H9 (cell line): ENCODE data around the gene IFI27. TPM values are rescaled to one million over a fixed set of nuclear protein-coding genes. Genes with fewer than 3 reads are reported as not detected.

Source experiments
- DNase-seq: peaks from one replicate; pipeline ENCODE4 v3.0.0-alpha.2; 2017
- H2AFZ ChIP-seq: one replicate; pipeline ENCODE4 v1.6.1; 2013; ENCODE audit warnings: mild to moderate bottlenecking, low read length, control low read depth, moderate library complexity
- H2AK5ac ChIP-seq: 2 replicates; pipeline ENCODE4 v1.6.1; 2013; ENCODE audit warnings: low read length, control low read depth, mixed read lengths; ENCODE audit not compliant: insufficient read length
- H2BK120ac ChIP-seq: one replicate; pipeline ENCODE4 v1.6.1; 2013; ENCODE audit warnings: low read depth, mild to moderate bottlenecking, low read length, control low read depth, inconsistent platforms; ENCODE audit not compliant: poor library complexity, severe bottlenecking
- H2BK12ac ChIP-seq: 2 replicates; pipeline ENCODE4 v1.6.1; 2013; ENCODE audit warnings: low read length, control low read depth, mixed read lengths, low read depth; ENCODE audit not compliant: insufficient read length
- H2BK15ac ChIP-seq: 2 replicates; pipeline ENCODE4 v1.6.1; 2013; ENCODE audit warnings: low read depth, low read length, control low read depth
- H2BK20ac ChIP-seq: one replicate; pipeline ENCODE4 v1.6.1; 2013; ENCODE audit warnings: low read depth, mild to moderate bottlenecking, low read length, control low read depth, inconsistent platforms; ENCODE audit not compliant: poor library complexity, severe bottlenecking
- H2BK5ac ChIP-seq: 2 replicates; pipeline ENCODE4 v1.6.1; 2013; ENCODE audit warnings: low read length, control low read depth, mixed read lengths; ENCODE audit not compliant: insufficient read length
- H3K14ac ChIP-seq: 2 replicates; pipeline ENCODE4 v1.6.1; 2013; ENCODE audit warnings: low read length, control low read depth; ENCODE audit not compliant: insufficient read depth
- H3K18ac ChIP-seq: 2 replicates; pipeline ENCODE4 v1.6.1; 2013; ENCODE audit warnings: low read depth, mild to moderate bottlenecking, mixed read lengths, low read length, control low read depth; ENCODE audit not compliant: insufficient read length
- H3K23ac ChIP-seq: 2 replicates; pipeline ENCODE4 v1.6.1; 2013; ENCODE audit warnings: low read length, control low read depth, mixed read lengths, low read depth; ENCODE audit not compliant: insufficient read length
- H3K23me2 ChIP-seq: 2 replicates; pipeline ENCODE4 v1.6.1; 2013; ENCODE audit warnings: low read depth, mild to moderate bottlenecking, mixed read lengths, low read length, control low read depth; ENCODE audit not compliant: insufficient read length, poor library complexity, severe bottlenecking
- H3K27ac ChIP-seq: 2 replicates; pipeline ENCODE4 v1.5.1; 2013; ENCODE audit warnings: low read length, control low read depth, mixed read lengths, low read depth; ENCODE audit not compliant: insufficient read length
- H3K27me3 ChIP-seq: 2 replicates; pipeline ENCODE4 v1.6.1; 2013; ENCODE audit warnings: low read length, control low read depth, inconsistent platforms; ENCODE audit not compliant: insufficient read depth
- H3K4ac ChIP-seq: 2 replicates; pipeline ENCODE4 v1.6.1; 2013; ENCODE audit warnings: low read depth, mild to moderate bottlenecking, control low read depth, inconsistent platforms, low read length, moderate library complexity
- H3K4me1 ChIP-seq: 2 replicates; pipeline ENCODE4 v1.6.1; 2013; ENCODE audit warnings: low read length, control low read depth, inconsistent platforms; ENCODE audit not compliant: insufficient read depth
- H3K4me2 ChIP-seq: 2 replicates; pipeline ENCODE4 v1.6.1; 2013; ENCODE audit warnings: low read length, control low read depth, mixed read lengths; ENCODE audit not compliant: insufficient read length, insufficient read depth
- H3K56ac ChIP-seq: 2 replicates; pipeline ENCODE4 v1.6.1; 2013; ENCODE audit warnings: low read depth, mild to moderate bottlenecking, mixed read lengths, low read length, control low read depth; ENCODE audit not compliant: insufficient read length
- H3K79me1 ChIP-seq: 2 replicates; pipeline ENCODE4 v1.6.1; 2013; ENCODE audit warnings: low read depth, mild to moderate bottlenecking, moderate library complexity, low read length, control low read depth, inconsistent platforms; ENCODE audit not compliant: insufficient read depth, poor library complexity, severe bottlenecking
- H3K79me2 ChIP-seq: 2 replicates; pipeline ENCODE4 v1.6.1; 2013; ENCODE audit warnings: low read length, control low read depth, inconsistent platforms; ENCODE audit not compliant: insufficient read depth
- H3K9ac ChIP-seq: 2 replicates; pipeline ENCODE4 v1.6.1; 2013; ENCODE audit warnings: low read length, control low read depth, mixed read lengths; ENCODE audit not compliant: insufficient read length; ENCODE audit errors: extremely low read depth
- H3K9me3 ChIP-seq: one replicate; pipeline ENCODE4 v1.6.1; 2013; ENCODE audit warnings: low read depth, low read length, inconsistent platforms; ENCODE audit not compliant: control insufficient read depth
- H3T11ph ChIP-seq: one replicate; pipeline ENCODE4 v1.6.1; 2013; ENCODE audit warnings: mild to moderate bottlenecking, low read length, control low read depth, inconsistent platforms
- H4K20me1 ChIP-seq: one replicate; pipeline ENCODE4 v1.6.1; 2013; ENCODE audit not compliant: control insufficient read depth, insufficient read length, insufficient read depth
- H4K5ac ChIP-seq: 2 replicates; pipeline ENCODE4 v1.6.1; 2013; ENCODE audit warnings: low read depth, mild to moderate bottlenecking, mixed read lengths, low read length, control low read depth; ENCODE audit not compliant: insufficient read length
- H4K8ac ChIP-seq: replicated peaks from 2 replicates; pipeline ENCODE4 v1.6.1; 2013; ENCODE audit warnings: low read length, control low read depth, mixed read lengths, low read depth; ENCODE audit not compliant: insufficient read length
- H4K91ac ChIP-seq: 2 replicates; pipeline ENCODE4 v1.6.1; 2013; ENCODE audit warnings: low read depth, mild to moderate bottlenecking, moderate library complexity, mixed read lengths, low read length, control low read depth; ENCODE audit not compliant: insufficient read length
- H3K27ac Mint-ChIP-seq, 3 experiments: 2 replicates in 2 of 3; 3 replicates in 1 of 3; pipeline ENCODE4 v1.8.0; 2020 to 2021; ENCODE audit warnings: mixed read lengths in 3 of 3, mild to moderate bottlenecking in 1 of 3, moderate library complexity in 1 of 3
- H3K27me3 Mint-ChIP-seq: 2 replicates; pipeline ENCODE4 v1.8.0; 2021; ENCODE audit warnings: low read depth, mild to moderate bottlenecking, moderate library complexity, mixed read lengths
- H3K36me3 Mint-ChIP-seq, 3 experiments: 2 replicates in 2 of 3; 3 replicates in 1 of 3; pipeline ENCODE4 v1.8.0; 2020 to 2021; ENCODE audit warnings: low read depth in 3 of 3, mixed read lengths in 3 of 3; ENCODE audit not compliant: insufficient read depth in 1 of 3
- H3K4me1 Mint-ChIP-seq, 2 experiments: 2 replicates each; pipeline ENCODE4 v1.8.0; 2020; ENCODE audit warnings: mixed read lengths in 2 of 2
- H3K4me3 Mint-ChIP-seq, 2 experiments: 2 replicates in 1 of 2; 3 replicates in 1 of 2; pipeline ENCODE4 v1.8.0; 2020 to 2021; ENCODE audit warnings: mild to moderate bottlenecking in 2 of 2, mixed read lengths in 2 of 2, moderate library complexity in 1 of 2
- H3K9me3 Mint-ChIP-seq, 2 experiments: 2 replicates in 1 of 2; 3 replicates in 1 of 2; pipeline ENCODE4 v1.8.0; 2020; ENCODE audit warnings: mild to moderate bottlenecking in 2 of 2, mixed read lengths in 2 of 2, moderate library complexity in 1 of 2
- CTCF ChIP-seq: fragments of 200-600 bp; sonication (generic); conservative IDR thresholded peaks from 3 replicates; pipeline ENCODE4 v1.8.0; 2021; ENCODE audit warnings: antibody characterized with exemption, mild to moderate bottlenecking
- WGBS: extraction: QIAGEN DNeasy Blood & Tissue Kit; methylation state at CpG from one replicate; pipeline ENCODE4 v1.1.7; 2013; ENCODE audit warnings: missing lambda C conversion rate, low lambda C conversion rate, mixed read lengths; ENCODE audit not compliant: insufficient read length; ENCODE audit errors: extremely low coverage; 5-methylcytosine and 5-hydroxymethylcytosine counted together
- total RNA-seq: library from RNA; stranded (reverse); gene quantifications from 2 replicates; pipeline ENCODE4 v1.2.1, GENCODE V29; 2021

The IFI27 gene
- total RNA-seq, 1 experiment from 2014 or later: 1.7 TPM

GRCh38 chr14:94088516-94088915 is 22.0 kb upstream of the IFI27 start:
- H2AFZ ChIP-seq: no peak overlapping the region
- Mint-ChIP-seq H3K36me3 (peaks cover 4% of the 10 kb centered on the region in 3 experiments; a peak in 5 of 7 replicates), H3K27me3 (no peaks in the 10 kb centered on the region), H3K4me3 (no peak overlapping the region), H3K27ac (no peak overlapping the region), H3K9me3 (peaks cover 2 to 3% of the 10 kb centered on the region in 2 experiments; a peak in 1 of 5 replicates), H3K4me1 (no peaks in the 10 kb centered on the region)
- H3K4ac ChIP-seq: no peak overlapping the region
- DNase-seq: no peak
- TF ChIP-seq CTCF: no peak
- no peak overlapping the region for H3K27ac ChIP-seq
- no peak overlapping the region for H2BK15ac ChIP-seq
- H3T11ph ChIP-seq: no peak overlapping the region
- H3K23ac ChIP-seq: no peak overlapping the region
- H3K23me2 ChIP-seq: no peaks in the 10 kb centered on the region
- H4K8ac ChIP-seq: no peak overlapping the region
- no peaks in the 10 kb centered on the region for H3K27me3 ChIP-seq
- no peak overlapping the region for H2AK5ac ChIP-seq
- H3K4me2 ChIP-seq: no peak overlapping the region
- no peak overlapping the region for H3K14ac ChIP-seq
- H3K79me1 ChIP-seq: no peaks in the 10 kb centered on the region
- no peaks in the 10 kb centered on the region for H3K9me3 ChIP-seq
- no CpG with 5 or more reads among the region's 5 CpGs for WGBS
- H2BK5ac ChIP-seq: no peak overlapping the region
- H3K79me2 ChIP-seq: no peaks in the 10 kb centered on the region
- no peak overlapping the region for H3K56ac ChIP-seq
- H2BK120ac ChIP-seq: no peak overlapping the region
- H3K9ac ChIP-seq: no peak overlapping the region
- H2BK12ac ChIP-seq: no peak overlapping the region
- no peak overlapping the region for H2BK20ac ChIP-seq
- no peaks in the 10 kb centered on the region for H4K20me1 ChIP-seq
- no peak overlapping the region for H4K91ac ChIP-seq
- H3K4me1 ChIP-seq: no peaks in the 10 kb centered on the region
- H4K5ac ChIP-seq: no peak overlapping the region
- H3K18ac ChIP-seq: no peak overlapping the region
